Stomach (tissue), 4 donors: ENCODE data around the gene ARL3.

Source experiments
- POLR2A ChIP-seq, 4 donors: fragments of 450-650 bp; IDR thresholded peaks; one replicate each; pipeline ENCODE4 v1.6.1; 2016; ENCODE audit warnings: antibody characterized with exemption in 4 of 4, control low read depth in 2 of 4, mild to moderate bottlenecking in 1 of 4, moderate library complexity in 1 of 4
- POLR2AphosphoS5 ChIP-seq, 3 donors: sonication (generic); formaldehyde crosslinking; IDR thresholded peaks; one replicate each; pipeline ENCODE4 v1.6.1; 2016; ENCODE audit warnings: antibody characterized with exemption in 3 of 3
- TF ChIP-seq, protein P1 (sequence below), 7 experiments: fragments of 450-650 bp in 4 of 7; fragments of 200-600 bp in 3 of 7; sonication (generic) in 3 of 7; IDR thresholded peaks; one replicate each; pipeline ENCODE4 v1.5.1; 2016 to 2019; ENCODE audit warnings: antibody characterized with exemption in 7 of 7, control low read depth in 2 of 7, mild to moderate bottlenecking in 1 of 7

DNA sequence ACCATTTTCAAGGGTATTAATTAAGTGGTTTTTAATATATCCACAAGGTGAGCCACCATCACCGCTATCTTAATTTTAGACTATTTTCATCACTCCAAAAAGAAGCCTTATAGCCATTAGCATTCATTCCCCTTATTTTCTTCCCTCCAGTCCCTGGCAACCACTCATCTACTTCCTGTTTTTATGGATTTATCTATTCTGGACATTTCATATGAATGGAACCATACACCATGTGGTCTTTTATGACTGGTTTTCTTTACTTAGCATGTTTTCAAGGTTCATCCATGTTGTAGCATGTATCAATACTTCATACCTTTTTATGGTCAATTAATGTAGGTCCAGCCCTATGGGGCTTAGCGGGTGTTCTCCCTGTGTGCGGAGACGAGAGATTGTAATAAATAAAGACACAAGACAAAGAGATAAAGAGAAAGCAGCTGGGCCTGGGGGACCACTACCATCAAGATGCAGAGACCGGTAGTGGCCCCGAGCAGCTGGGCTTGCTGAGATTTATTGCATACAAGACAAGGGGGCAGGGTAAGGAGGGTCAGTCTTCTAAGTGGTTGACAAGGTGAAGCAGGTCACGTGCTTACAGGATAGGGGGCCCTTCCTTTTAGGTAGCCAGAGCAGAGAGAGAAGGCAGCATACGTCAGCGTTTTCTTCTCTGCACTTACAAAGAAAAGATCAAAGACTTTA lies 44.2 kb upstream of the ARL3 start:
- TF ChIP-seq POLR2AphosphoS5 (IDR thresholded peaks at IDR 0.05) (no peak), POLR2A (IDR thresholded peaks at IDR 0.05) (no peak)
- TF ChIP-seq, protein P1, sequence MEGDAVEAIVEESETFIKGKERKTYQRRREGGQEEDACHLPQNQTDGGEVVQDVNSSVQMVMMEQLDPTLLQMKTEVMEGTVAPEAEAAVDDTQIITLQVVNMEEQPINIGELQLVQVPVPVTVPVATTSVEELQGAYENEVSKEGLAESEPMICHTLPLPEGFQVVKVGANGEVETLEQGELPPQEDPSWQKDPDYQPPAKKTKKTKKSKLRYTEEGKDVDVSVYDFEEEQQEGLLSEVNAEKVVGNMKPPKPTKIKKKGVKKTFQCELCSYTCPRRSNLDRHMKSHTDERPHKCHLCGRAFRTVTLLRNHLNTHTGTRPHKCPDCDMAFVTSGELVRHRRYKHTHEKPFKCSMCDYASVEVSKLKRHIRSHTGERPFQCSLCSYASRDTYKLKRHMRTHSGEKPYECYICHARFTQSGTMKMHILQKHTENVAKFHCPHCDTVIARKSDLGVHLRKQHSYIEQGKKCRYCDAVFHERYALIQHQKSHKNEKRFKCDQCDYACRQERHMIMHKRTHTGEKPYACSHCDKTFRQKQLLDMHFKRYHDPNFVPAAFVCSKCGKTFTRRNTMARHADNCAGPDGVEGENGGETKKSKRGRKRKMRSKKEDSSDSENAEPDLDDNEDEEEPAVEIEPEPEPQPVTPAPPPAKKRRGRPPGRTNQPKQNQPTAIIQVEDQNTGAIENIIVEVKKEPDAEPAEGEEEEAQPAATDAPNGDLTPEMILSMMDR (IDR thresholded peaks at IDR 0.05), result no peak
